NCI-H2029 (cell line): ENCODE data around the gene ANKRD42.

Experiments
- DNase-seq: peaks from one replicate; lab custom pipeline; 2025; lab: John Stamatoyannopoulos, UW

Gene ANKRD42

GRCh38 chr11:83292709-83293456 is 99.4 kb downstream of the ANKRD42 start:
- DNase-seq: no peak

GRCh38 chr11:83293457-83293774 is 99.9 kb downstream of the ANKRD42 start:
- DNase-seq: no peak

DNA sequence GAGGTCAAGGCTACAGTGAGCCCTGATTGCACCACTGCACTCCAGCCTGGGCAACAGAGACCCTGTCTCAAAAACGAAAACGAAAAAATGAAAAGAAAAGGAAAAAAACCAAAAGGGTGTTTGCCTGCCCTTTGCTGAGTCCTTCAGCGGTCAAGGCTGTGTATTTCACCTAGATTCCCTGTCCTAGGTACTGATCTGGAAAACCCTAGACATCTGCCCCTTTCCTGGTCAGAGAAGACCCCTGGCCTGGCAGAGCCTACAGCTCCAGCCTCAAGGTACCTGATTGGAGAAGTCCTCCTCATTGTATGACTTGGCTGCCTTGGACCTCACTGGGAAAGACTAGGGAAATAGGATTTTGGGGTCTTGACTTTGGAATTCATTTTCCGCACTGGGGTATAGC is 100.7 kb downstream of the ANKRD42 start:
- no peak for DNase-seq
